Stomach (tissue), 9 donors: Measurements from ENCODE around the gene PARVB. TPM values are rescaled to one million over a fixed set of nuclear protein-coding genes. Genes with fewer than 3 reads are reported as not detected.

Source experiments
- DNase-seq, 2 donors: peaks; one replicate each; pipeline versions ENCODE4 v3.0.0 to v3.0.0-alpha.2; 2013 to 2019
- H3K27ac ChIP-seq, 5 donors: fragments of 200-600 bp in 4 of 5; sonication (generic) in 4 of 5; one replicate each; pipeline ENCODE4 v1.5.1; 2013 to 2019; ENCODE audit warnings: mild to moderate bottlenecking in 1 of 5, moderate library complexity in 1 of 5
- H3K27me3 ChIP-seq, 3 donors: fragments of 200-600 bp; sonication (generic); one replicate each; pipeline ENCODE4 v1.5.1; 2017 to 2019; ENCODE audit warnings: mixed run types in 1 of 3
- H3K36me3 ChIP-seq, 4 donors: fragments of 200-600 bp; sonication (generic); 1 replicate in 3 of 4; 2 replicates in 1 of 4; pipeline ENCODE4 v1.5.1; 2016 to 2019
- H3K4me1 ChIP-seq, 4 donors: fragments of 200-600 bp; sonication (generic); one replicate each; pipeline ENCODE4 v1.5.1; 2016 to 2019
- H3K4me3 ChIP-seq, 4 donors: fragments of 200-600 bp; sonication (generic) in 3 of 4; one replicate each; pipeline ENCODE4 v1.5.1; 2016 to 2019; ENCODE audit warnings: mild to moderate bottlenecking in 1 of 4
- H3K9me3 ChIP-seq, 4 donors: fragments of 200-600 bp; sonication (generic); one replicate each; pipeline ENCODE4 v1.5.1; 2016 to 2019
- CTCF ChIP-seq, 7 experiments: fragments of 450-650 bp in 4 of 7; fragments of 200-600 bp in 3 of 7; sonication (generic) in 3 of 7; IDR thresholded peaks; one replicate each; pipeline ENCODE4 v1.5.1; 2016 to 2019; ENCODE audit warnings: antibody characterized with exemption in 7 of 7, control low read depth in 2 of 7, mild to moderate bottlenecking in 1 of 7
- EP300 ChIP-seq: sonication (generic); formaldehyde crosslinking; IDR thresholded peaks from one replicate; pipeline ENCODE4 v1.6.1; 2017; ENCODE audit warnings: antibody characterized with exemption
- POLR2A ChIP-seq, 4 donors: fragments of 450-650 bp; IDR thresholded peaks; one replicate each; pipeline ENCODE4 v1.6.1; 2016; ENCODE audit warnings: antibody characterized with exemption in 4 of 4, control low read depth in 2 of 4, mild to moderate bottlenecking in 1 of 4, moderate library complexity in 1 of 4
- POLR2AphosphoS5 ChIP-seq, 3 donors: sonication (generic); formaldehyde crosslinking; IDR thresholded peaks; one replicate each; pipeline ENCODE4 v1.6.1; 2016; ENCODE audit warnings: antibody characterized with exemption in 3 of 3
- WGBS, 5 donors: extraction: QIAGEN DNeasy Blood & Tissue Kit in 3 of 5; methylation state at CpG; one replicate each; pipeline versions ENCODE4 v1.1.5 to v1.1.7; 2013 to 2018; 5-methylcytosine and 5-hydroxymethylcytosine counted together
- intact Hi-C: fragments of 100-400 bp; cut with DNase I; formaldehyde crosslinking; loops from one replicate; pipeline ENCODE4 v1.15.1; 2023; ENCODE audit warnings: low total_unique reads
- polyA plus RNA-seq, 3 donors: library from polyadenylated mRNA; stranded (reverse); fragments of 200-250 nt; gene quantifications; one replicate each; pipeline ENCODE4 v1.2.3, GENCODE V29; 2013
- total RNA-seq, 5 donors: library from RNA; depleted of rRNA; stranded (reverse); fragments of >200 nt; gene quantifications; one replicate each; pipeline versions ENCODE4 v1.1.0 to v1.2.3, GENCODE V29; 2014 to 2016
- donor health status: healthy with polysubstance abuse.
- donor health status: Bipolar disorder and iron deficiency.
- donor health status: healthy.

PARVB gene
- total and polyA plus RNA-seq, 8 donors = 2.9 to 143 (median 19.1) TPM

GRCh38 chr22:43995057-43995685, 28.9 kb upstream of the PARVB start:
- WGBS, 5 donors = 94 to 96% (median 96%) methylated on average over 14 to 15 of the region's 15 CpGs

GRCh38 chr22:43995798-43996169, 28.3 kb upstream of the PARVB start:
- Histone ChIP-seq H3K27ac (peak overlapping the region in 3 of 5 donors; percentile 32 to 42 (median 41)), H3K27me3 (no peaks in the 10 kb centered on the region), H3K36me3 (peaks cover 47 to 90% (median 88%) of the 10 kb centered on the region in 4 donors), H3K4me3 (peak overlapping the region in 3 of 4 donors; percentile 16 to 29 (median 27)), H3K4me1 (peaks cover 0 to 3% (median 0%) of the 10 kb centered on the region in 4 donors), H3K9me3 (no peaks in the 10 kb centered on the region)
- TF ChIP-seq POLR2AphosphoS5 (IDR thresholded peaks at IDR 0.05) = no peak
- TF ChIP-seq POLR2A (IDR thresholded peaks at IDR 0.05) = no peak
- TF ChIP-seq EP300 = no peak
- no peak for TF ChIP-seq CTCF (IDR thresholded peaks at IDR 0.05)
- intact Hi-C loops = loop anchor here (10.0 kb wide), 1 partner anchor 89 kb away; no protein-coding TSS in a partner anchor
- 63 to 91% (median 84%) methylated on average over 9 to 10 of the region's 10 CpGs for WGBS, 5 donors
- DNase-seq = no peak

More at GRCh38 chr22:43995057-43995685, 28.9 kb upstream of the PARVB start:
- H3K27ac ChIP-seq = no peak overlapping the region
- DNase-seq = no peak
- H3K9me3 ChIP-seq = no peaks in the 10 kb centered on the region
- peaks cover 0 to 3% (median 0%) of the 10 kb centered on the region in 4 donors for H3K4me1 ChIP-seq
- peak overlapping the region in 2 of 4 donors; percentile 27 to 29 for H3K4me3 ChIP-seq
- H3K27me3 ChIP-seq = no peaks in the 10 kb centered on the region
- intact Hi-C loops = loop anchor here (10.0 kb wide), 1 partner anchor 90 kb away; no protein-coding TSS in a partner anchor
- TF ChIP-seq CTCF (IDR thresholded peaks at IDR 0.05) = no peak
- no peak for TF ChIP-seq POLR2AphosphoS5 (IDR thresholded peaks at IDR 0.05)
- no peak for TF ChIP-seq EP300
- TF ChIP-seq POLR2A (IDR thresholded peaks at IDR 0.05) = no peak
- H3K36me3 ChIP-seq = peaks cover 52 to 95% (median 93%) of the 10 kb centered on the region in 4 donors

GRCh38 chr22:43996170-43996980, 27.7 kb upstream of the PARVB start:
- DNase-seq = peak; percentile 39 to 59
- peaks cover 0 to 3% (median 0%) of the 10 kb centered on the region in 4 donors for H3K4me1 ChIP-seq
- WGBS, 5 donors = 82 to 88% (median 83%) methylated on average over 43 to 45 of the region's 45 CpGs
- H3K27ac ChIP-seq = peak overlapping the region in 3 of 5 donors; percentile 32 to 42 (median 41)
- intact Hi-C loops = loop anchor here (10.0 kb wide), 1 partner anchor 88 kb away; no protein-coding TSS in a partner anchor
- H3K4me3 ChIP-seq = peak overlapping the region in 3 of 4 donors; percentile 16 to 29 (median 27)
- peaks cover 45 to 84% (median 82%) of the 10 kb centered on the region in 4 donors for H3K36me3 ChIP-seq
- no peaks in the 10 kb centered on the region for H3K9me3 ChIP-seq
- H3K27me3 ChIP-seq = no peaks in the 10 kb centered on the region
- TF ChIP-seq CTCF (IDR thresholded peaks at IDR 0.05) (no peak), POLR2AphosphoS5 (IDR thresholded peaks at IDR 0.05) (no peak), EP300 (no peak), POLR2A (IDR thresholded peaks at IDR 0.05) (no peak)

- Histone ChIP-seq H3K27me3 (no peaks in the 10 kb centered on the region), H3K27ac (no peak overlapping the region), H3K4me1 (peaks cover 0 to 3% (median 0%) of the 10 kb centered on the region in 4 donors), H3K9me3 (no peaks in the 10 kb centered on the region), H3K4me3 (no peak overlapping the region), H3K36me3 (peaks cover 39 to 78% (median 76%) of the 10 kb centered on the region in 4 donors)
- no peak for DNase-seq
- intact Hi-C loops = loop anchor here (10.0 kb wide), 1 partner anchor 88 kb away; no protein-coding TSS in a partner anchor
- TF ChIP-seq POLR2AphosphoS5 (IDR thresholded peaks at IDR 0.05) = no peak
- TF ChIP-seq EP300 = no peak
- no peak for TF ChIP-seq CTCF (IDR thresholded peaks at IDR 0.05)
- no peak for TF ChIP-seq POLR2A (IDR thresholded peaks at IDR 0.05)
- WGBS, 5 donors = 85 to 91% (median 89%) methylated on average over 8 of the region's 8 CpGs
Observed at GRCh38 chr22:43996981-43997265, 27.2 kb upstream of the PARVB start.
